PC-9 (cell line): Measurements from ENCODE around the gene OLFML2A. TPM values are rescaled to one million over a fixed set of nuclear protein-coding genes. Genes with fewer than 3 reads are reported as not detected.

ENCODE experiments used
- BruUV-seq: library from RNA; stranded (reverse); fragments of 400-500 nt; replicated peaks from 2 replicates; lab custom pipeline; 2021; lab: Mats Ljungman, UMichigan
- CTCF ChIA-PET: fragments of 300-600 bp; sonication (Branson Sonifier 250); formaldehyde crosslinking; loops from one replicate; lab custom pipeline; 2022; ENCODE audit warnings: antibody characterized with exemption; lab: Charles Lee
- POLR2A ChIA-PET: fragments of 300-600 bp; sonication (Branson Sonifier 250); formaldehyde crosslinking; loops from one replicate; lab custom pipeline; 2022; ENCODE audit warnings: antibody characterized with exemption; ENCODE audit not compliant: unreplicated experiment; lab: Charles Lee
- DNase-seq, 2 experiments: peaks; one replicate each; pipeline versions ENCODE4 v3.0.0 to v3.0.0-alpha.2; 2015 to 2022; ENCODE audit warnings: mixed read lengths in 1 of 2
- H2AFZ ChIP-seq: fragments of 200-600 bp; sonication (generic); 2 replicates; pipeline ENCODE4 v1.8.1; 2017; ENCODE audit warnings: antibody characterized with exemption
- H3F3A ChIP-seq: fragments of 200-600 bp; sonication (generic); 2 replicates; pipeline ENCODE4 v1.8.1; 2017; ENCODE audit warnings: antibody characterized with exemption, mild to moderate bottlenecking, low read depth; ENCODE audit not compliant: insufficient read depth
- H3K27ac ChIP-seq: fragments of 200-600 bp; sonication (generic); 2 replicates; pipeline ENCODE4 v1.6.1; 2016; ENCODE audit warnings: mixed run types
- H3K27me3 ChIP-seq: fragments of 200-600 bp; sonication (generic); 2 replicates; pipeline ENCODE4 v1.6.1; 2016; ENCODE audit warnings: low read depth, mixed run types; ENCODE audit not compliant: insufficient read depth
- H3K36me3 ChIP-seq: fragments of 200-600 bp; sonication (generic); 2 replicates; pipeline ENCODE4 v1.6.1; 2016; ENCODE audit warnings: low read depth, mixed run types
- H3K4me1 ChIP-seq: fragments of 200-600 bp; sonication (generic); replicated peaks from 2 replicates; pipeline ENCODE4 v1.6.1; 2016; ENCODE audit warnings: mixed run types; ENCODE audit not compliant: insufficient read depth
- H3K4me2 ChIP-seq: fragments of 200-600 bp; sonication (generic); 2 replicates; pipeline ENCODE4 v1.6.1; 2017; ENCODE audit warnings: mixed run types
- H3K4me3 ChIP-seq: fragments of 200-600 bp; sonication (generic); 2 replicates; pipeline ENCODE4 v1.6.1; 2016; ENCODE audit warnings: mixed run types
- H3K79me2 ChIP-seq: fragments of 200-600 bp; sonication (generic); 2 replicates; pipeline ENCODE4 v1.6.1; 2017; ENCODE audit warnings: low read depth, mixed run types
- H3K9me2 ChIP-seq: fragments of 200-600 bp; sonication (generic); 2 replicates; pipeline ENCODE4 v1.8.1; 2017; ENCODE audit warnings: mild to moderate bottlenecking; ENCODE audit not compliant: insufficient read depth
- H3K9me3 ChIP-seq: fragments of 200-600 bp; sonication (generic); 2 replicates; pipeline ENCODE4 v1.8.1; 2016; ENCODE audit warnings: low read depth; ENCODE audit not compliant: insufficient read depth
- H4K20me1 ChIP-seq: fragments of 200-600 bp; sonication (generic); 2 replicates; pipeline ENCODE4 v1.8.1; 2017; ENCODE audit not compliant: insufficient read depth
- CTCF ChIP-seq: fragments of 200-600 bp; sonication (generic); conservative IDR thresholded peaks from 2 replicates; pipeline ENCODE4 v1.6.1; 2017; ENCODE audit warnings: mixed run types, antibody characterized with exemption, mild to moderate bottlenecking, moderate library complexity
- EZH2 ChIP-seq: fragments of 200-600 bp; sonication (generic); IDR thresholded peaks from 2 replicates; pipeline ENCODE4 v1.8.0; 2017; ENCODE audit warnings: antibody characterized with exemption, low read depth
- intact Hi-C: fragments of 100-400 bp; cut with micrococcal nuclease; formaldehyde crosslinking; loops from one replicate; pipeline ENCODE4 v1.10.0; 2022; ENCODE audit not compliant: unreplicated experiment
- total RNA-seq: library from RNA; stranded (reverse); gene quantifications from 2 replicates; pipeline ENCODE4 v1.2.3, GENCODE V29; 2021

The OLFML2A gene
- total RNA-seq, 1 experiment from 2014 or later: 5.7 TPM

GRCh38 chr9:124762633-124763032, 14.3 kb upstream of the OLFML2A start:
- Histone ChIP-seq H3K27me3 (no peaks in the 10 kb centered on the region), H3K36me3 (no peaks in the 10 kb centered on the region), H3K4me3 (no peak overlapping the region), H2AFZ (no peak overlapping the region), H3K4me1 (peaks cover 17% of the 10 kb centered on the region), H3K4me2 (no peak overlapping the region), H3K27ac (no peak overlapping the region), H3K79me2 (peaks cover 94% of the 10 kb centered on the region), H3K9me2 (no peaks in the 10 kb centered on the region), H4K20me1 (peaks cover 36% of the 10 kb centered on the region), H3K9me3 (no peaks in the 10 kb centered on the region), H3F3A (peaks cover 20% of the 10 kb centered on the region)
- no peak for DNase-seq
- TF ChIP-seq EZH2: no peak
- TF ChIP-seq CTCF: no peak
- BruUV-seq: no TSS peak
- POLR2A ChIA-PET: no interaction called here
- intact Hi-C loops: no loop called here
- CTCF ChIA-PET: no interaction called here

- H3K4me1 ChIP-seq: peaks cover 25% of the 10 kb centered on the region
- ChIA-PET CTCF (interaction anchor here (0.5 to 1.7 kb wide), 6 partner anchors 54 to 213 kb away, joined by 3 to 9 read pairs (median 4); no protein-coding TSS in a partner anchor), POLR2A (interaction anchor here (0.6 to 0.7 kb wide), 3 partner anchors 30 to 179 kb away, joined by 3 to 16 read pairs (median 9); no protein-coding TSS in a partner anchor)
- no peak for DNase-seq
- intact Hi-C loops: loop anchor here (1.0 kb wide), 1 partner anchor 53 kb away; no protein-coding TSS in a partner anchor
- H4K20me1 ChIP-seq: peaks cover 55% of the 10 kb centered on the region
- H3K27me3 ChIP-seq: no peaks in the 10 kb centered on the region
- H2AFZ ChIP-seq: no peak overlapping the region
- TF ChIP-seq CTCF (peak; percentile 53; the same call in 1 of the 2 replicates), EZH2 (no peak)
- H3K27ac ChIP-seq: no peak overlapping the region
- no peaks in the 10 kb centered on the region for H3K36me3 ChIP-seq
- BruUV-seq: no TSS peak
- no peak overlapping the region for H3K4me2 ChIP-seq
- no peaks in the 10 kb centered on the region for H3K9me3 ChIP-seq
- no peak overlapping the region for H3K4me3 ChIP-seq
- H3K9me2 ChIP-seq: no peaks in the 10 kb centered on the region
- peaks cover 9% of the 10 kb centered on the region for H3F3A ChIP-seq
- H3K79me2 ChIP-seq: peaks cover 96% of the 10 kb centered on the region
Measured at GRCh38 chr9:124764774-124765438, 12.0 kb upstream of the OLFML2A start.

GRCh38 chr9:124765439-124765835, 11.5 kb upstream of the OLFML2A start:
- CTCF ChIA-PET: interaction anchor here (0.6 to 1.7 kb wide), 3 partner anchors 105 to 214 kb away, joined by 3 to 9 read pairs (median 8); no protein-coding TSS in a partner anchor
- intact Hi-C loops: no loop called here
- H3K36me3 ChIP-seq: no peaks in the 10 kb centered on the region
- peaks cover 25% of the 10 kb centered on the region for H3K4me1 ChIP-seq
- no peaks in the 10 kb centered on the region for H3K9me3 ChIP-seq
- no peak for DNase-seq
- peaks cover 99% of the 10 kb centered on the region for H3K79me2 ChIP-seq
- peaks cover 9% of the 10 kb centered on the region for H3F3A ChIP-seq
- H3K9me2 ChIP-seq: no peaks in the 10 kb centered on the region
- no peak overlapping the region for H2AFZ ChIP-seq
- peaks cover 55% of the 10 kb centered on the region for H4K20me1 ChIP-seq
- POLR2A ChIA-PET: interaction anchor here (0.6 kb wide), 1 partner anchor 97 kb away, joined by 16 read pairs; no protein-coding TSS in a partner anchor
- BruUV-seq: no TSS peak
- H3K4me3 ChIP-seq: no peak overlapping the region
- no peak overlapping the region for H3K27ac ChIP-seq
- TF ChIP-seq EZH2 (no peak), CTCF (no peak)
- H3K4me2 ChIP-seq: no peak overlapping the region
- H3K27me3 ChIP-seq: no peaks in the 10 kb centered on the region
